GM23338 (cell line): ENCODE data around the gene BCL11B. TPM values are rescaled to one million over a fixed set of nuclear protein-coding genes. Genes with fewer than 3 reads are reported as not detected.

Experiments
- ATAC-seq: fragments of 200-7000 bp; cut with Tn5 transposase; 3 replicates; pipeline ENCODE4 v1.9.1; 2020
- DNase-seq: peaks from one replicate; pipeline ENCODE4 v3.0.0-alpha.2; 2015; ENCODE audit warnings: low spot score
- H2AFZ ChIP-seq: fragments of 200-600 bp; sonication (generic); 2 replicates; pipeline ENCODE4 v1.8.0; 2016; ENCODE audit warnings: antibody characterized with exemption, mild to moderate bottlenecking, moderate library complexity
- H3F3A ChIP-seq: fragments of 200-600 bp; sonication (generic); replicated peaks from 2 replicates; pipeline ENCODE4 v1.8.0; 2017; ENCODE audit warnings: antibody characterized with exemption, mixed run types, low read depth
- H3K27ac ChIP-seq: fragments of 200-600 bp; sonication (generic); 2 replicates; pipeline ENCODE4 v1.6.1; 2016; ENCODE audit warnings: low read depth
- H3K27me3 ChIP-seq: fragments of 200-600 bp; sonication (generic); 2 replicates; pipeline ENCODE4 v1.8.0; 2016; ENCODE audit warnings: mild to moderate bottlenecking, mixed run types, moderate library complexity; ENCODE audit not compliant: insufficient read depth
- H3K36me3 ChIP-seq: fragments of 200-600 bp; sonication (generic); 2 replicates; pipeline ENCODE4 v1.8.0; 2016; ENCODE audit warnings: mild to moderate bottlenecking; ENCODE audit not compliant: insufficient read depth
- H3K4me1 ChIP-seq: fragments of 200-600 bp; sonication (generic); 2 replicates; pipeline ENCODE4 v1.8.0; 2016; ENCODE audit warnings: mild to moderate bottlenecking, moderate library complexity; ENCODE audit not compliant: insufficient read depth
- H3K4me2 ChIP-seq: fragments of 200-600 bp; sonication (generic); 2 replicates; pipeline ENCODE4 v1.7.1; 2017; ENCODE audit warnings: mixed run types
- H3K4me3 ChIP-seq: fragments of 200-600 bp; sonication (generic); 2 replicates; pipeline ENCODE4 v1.6.1; 2016; ENCODE audit warnings: mixed run types
- H3K79me2 ChIP-seq: fragments of 200-600 bp; sonication (generic); replicated peaks from 2 replicates; pipeline ENCODE4 v1.8.0; 2017; ENCODE audit warnings: mild to moderate bottlenecking; ENCODE audit not compliant: insufficient read depth
- H3K9me2 ChIP-seq: fragments of 200-600 bp; sonication (generic); 2 replicates; pipeline ENCODE4 v1.8.0; 2017; ENCODE audit not compliant: insufficient read depth
- H4K20me1 ChIP-seq: fragments of 200-600 bp; sonication (generic); replicated peaks from 2 replicates; pipeline ENCODE4 v1.8.0; 2017; ENCODE audit warnings: mild to moderate bottlenecking; ENCODE audit not compliant: insufficient read depth
- H3K27ac Mint-ChIP-seq: 2 replicates; pipeline ENCODE4 v1.8.0; 2020; ENCODE audit warnings: inconsistent platforms, mild to moderate bottlenecking, moderate library complexity, mixed read lengths
- H3K27me3 Mint-ChIP-seq: 3 replicates; pipeline ENCODE4 v1.8.0; 2022; ENCODE audit warnings: low read depth, mild to moderate bottlenecking, moderate library complexity, mixed read lengths, inconsistent platforms; ENCODE audit not compliant: insufficient read depth, poor library complexity
- H3K36me3 Mint-ChIP-seq: 3 replicates; pipeline ENCODE4 v1.8.0; 2021; ENCODE audit warnings: low read depth, mild to moderate bottlenecking, inconsistent platforms, moderate library complexity, mixed read lengths
- H3K4me1 Mint-ChIP-seq: 3 replicates; pipeline ENCODE4 v1.8.0; 2020; ENCODE audit warnings: mild to moderate bottlenecking, inconsistent platforms, mixed read lengths
- H3K4me3 Mint-ChIP-seq: 3 replicates; pipeline ENCODE4 v1.8.0; 2021; ENCODE audit warnings: moderate library complexity, mild to moderate bottlenecking, inconsistent platforms, mixed read lengths
- H3K9me3 Mint-ChIP-seq: 3 replicates; pipeline ENCODE4 v1.8.0; 2020; ENCODE audit warnings: moderate library complexity, mild to moderate bottlenecking, inconsistent platforms, mixed read lengths
- CTCF ChIP-seq, 2 experiments: fragments of 200-600 bp in 1 of 2; sonication (generic) in 1 of 2; conservative IDR thresholded peaks; 2 replicates each; pipeline versions ENCODE4 v1.5.1 to v1.6.1; 2016 to 2017; ENCODE audit warnings: antibody characterized with exemption in 2 of 2, low read depth in 2 of 2, mild to moderate bottlenecking in 2 of 2, moderate library complexity in 1 of 2
- ETS1 ChIP-seq: IDR thresholded peaks from 2 replicates; pipeline ENCODE4 v1.6.1; 2016; ENCODE audit warnings: antibody characterized with exemption
- EZH2 ChIP-seq: fragments of 200-600 bp; sonication (generic); IDR thresholded peaks from one replicate; pipeline ENCODE4 v1.8.0; 2017; ENCODE audit warnings: antibody characterized with exemption, mild to moderate bottlenecking, low read depth; ENCODE audit not compliant: unreplicated experiment
- EZH2phosphoT487 ChIP-seq: fragments of 200-600 bp; sonication (generic); IDR thresholded peaks from one replicate; pipeline ENCODE4 v1.8.1; 2018; ENCODE audit warnings: antibody characterized with exemption; ENCODE audit not compliant: unreplicated experiment
- NANOG ChIP-seq: IDR thresholded peaks from 2 replicates; pipeline ENCODE4 v1.6.1; 2016; ENCODE audit warnings: antibody characterized with exemption, borderline replicate concordance
- POLR2AphosphoS5 ChIP-seq: IDR thresholded peaks from 2 replicates; pipeline ENCODE4 v1.6.1; 2016; ENCODE audit warnings: antibody characterized with exemption, low read depth
- STAT1 ChIP-seq: IDR thresholded peaks from one replicate; pipeline ENCODE4 v1.6.1; 2016; ENCODE audit warnings: antibody characterized with exemption; ENCODE audit not compliant: unreplicated experiment
- ZNF114 ChIP-seq: fragments of 250-450 bp; sonication (Bioruptor Pico); IDR thresholded peaks from 2 replicates; pipeline ENCODE4 v1.5.0; 2020; ENCODE audit warnings: mild to moderate bottlenecking, moderate library complexity
- ZNF331 ChIP-seq: fragments of 250-450 bp; sonication (Bioruptor Pico); IDR thresholded peaks from 2 replicates; pipeline ENCODE4 v1.5.0; 2020; ENCODE audit warnings: low read depth, mild to moderate bottlenecking, moderate library complexity
- ZNF462 ChIP-seq: fragments of 250-450 bp; sonication (Bioruptor Pico); IDR thresholded peaks from 2 replicates; pipeline ENCODE4 v1.5.0; 2020; ENCODE audit warnings: mild to moderate bottlenecking, moderate library complexity
- polyA plus RNA-seq: library from polyadenylated mRNA; unstranded; fragments of >200 nt; fragmentation: Nextera tagmentation; extraction: Ambion mirVana; gene quantifications from 2 replicates; pipeline ENCODE4 v1.2.1, GENCODE V29; 2016
- total RNA-seq: library from RNA; depleted of rRNA; stranded (reverse); fragments of >200 nt; shearing (Covaris generic); gene quantifications from 2 replicates; pipeline ENCODE4 v1.2.3, GENCODE V29; 2014

BCL11B gene
- total and polyA plus RNA-seq, 2 experiments from 2014 or later: 2.4 to 6.7 TPM

- TF ChIP-seq ETS1 (no peak), NANOG (no peak), ZNF331 (CRISPR knock-in tag) (no peak), CTCF (conservative IDR thresholded peaks at IDR 0.05; ENCODE audit: low read depth in 2 of 2) (no peak), POLR2AphosphoS5 (no peak)
Observed at GRCh38 chr14:99318959-99319295, 46.9 kb upstream of the BCL11B start (continued).

- Histone ChIP-seq H3K4me1 (no peaks in the 10 kb centered on the region), H4K20me1 (no peaks in the 10 kb centered on the region), H2AFZ (no peak overlapping the region; the same call in 1 of the 2 replicates), H3K27ac (no peak overlapping the region), H3K27me3 (no peaks in the 10 kb centered on the region), H3F3A (no peaks in the 10 kb centered on the region), H3K36me3 (no peaks in the 10 kb centered on the region), H3K79me2 (no peaks in the 10 kb centered on the region), H3K9me2 (no peaks in the 10 kb centered on the region), H3K4me2 (no peak overlapping the region), H3K4me3 (no peak overlapping the region)
- ATAC-seq (peak; percentile 40), DNase-seq (peak; percentile 47)
- H3K27me3 Mint-ChIP-seq: peaks cover 2% of the 10 kb centered on the region
- no peaks in the 10 kb centered on the region for H3K9me3 Mint-ChIP-seq
- H3K4me1 Mint-ChIP-seq: peaks cover 28% of the 10 kb centered on the region
- H3K36me3 Mint-ChIP-seq: no peaks in the 10 kb centered on the region
- no peak overlapping the region for H3K4me3 Mint-ChIP-seq
- H3K27ac Mint-ChIP-seq: no peak overlapping the region
- TF ChIP-seq ZNF114 (CRISPR knock-in tag): no peak
- no peak for TF ChIP-seq ETS1
- TF ChIP-seq EZH2: no peak
- no peak for TF ChIP-seq CTCF (conservative IDR thresholded peaks at IDR 0.05; ENCODE audit: low read depth in 2 of 2)
- no peak for TF ChIP-seq ZNF462 (CRISPR knock-in tag)
- TF ChIP-seq STAT1: no peak
- no peak for TF ChIP-seq EZH2phosphoT487
Observed at GRCh38 chr14:99318091-99318958, 46.3 kb upstream of the BCL11B start.
